Measurements from ENCODE around the gene EGFL6.

GRCh38 chrX:13545726-13546125, 23.7 kb upstream of the EGFL6 start:
- TF ChIP-seq ESRRA (CRISPR knock-in tag; IDR thresholded peaks at IDR 0.05; ENCODE audit: borderline replicate concordance) (no peak), ELF4 (CRISPR knock-in tag; IDR thresholded peaks at IDR 0.05; ENCODE audit: low read depth) (no peak), MAX (CRISPR knock-in tag; IDR thresholded peaks at IDR 0.05) (no peak), CTCF (IDR thresholded peaks at IDR 0.05) (no peak), NFYB (CRISPR knock-in tag; conservative IDR thresholded peaks at IDR 0.05; ENCODE audit: low read depth) (no peak), FOXJ3 (CRISPR knock-in tag; IDR thresholded peaks at IDR 0.05; ENCODE audit: borderline replicate concordance) (no peak), SMAD3 (CRISPR knock-in tag; IDR thresholded peaks at IDR 0.05; ENCODE audit: borderline replicate concordance) (no peak), NFE2L1 (CRISPR knock-in tag; IDR thresholded peaks at IDR 0.05) (no peak), ZNF317 (CRISPR knock-in tag; IDR thresholded peaks at IDR 0.05; ENCODE audit: borderline replicate concordance, low read depth) (no peak), FOXP1 (CRISPR knock-in tag; IDR thresholded peaks at IDR 0.05; ENCODE audit: borderline replicate concordance) (no peak), CDX4 (CRISPR knock-in tag; IDR thresholded peaks at IDR 0.05; ENCODE audit: borderline replicate concordance) (no peak)
